ENCODE measurements around the gene CDH12.

DNA sequence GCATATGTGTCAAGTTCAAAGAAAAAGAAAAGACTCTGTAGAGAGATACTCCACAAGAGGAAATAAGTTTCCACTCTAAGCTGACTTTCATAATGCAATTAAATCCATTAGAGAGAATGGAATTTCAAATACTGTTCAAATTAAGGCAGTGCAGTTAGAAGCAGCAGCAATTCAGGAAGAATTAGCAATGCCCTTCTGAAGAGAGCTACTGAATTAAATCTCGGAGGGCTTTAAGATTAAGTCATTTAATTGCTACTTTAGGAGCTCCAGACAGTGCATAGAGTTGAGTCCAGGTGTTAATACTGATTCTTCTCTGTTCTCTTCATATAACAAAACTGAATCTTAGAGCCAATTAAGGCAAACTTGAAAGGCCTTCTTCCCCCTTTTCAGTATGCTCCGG lies 8.5 kb downstream of the CDH12 start:
- TF ChIP-seq CTCF (IDR thresholded peaks at IDR 0.05; ENCODE audit: insufficient read depth, low read length, poor library complexity, severe bottlenecking) = no peak
- TF ChIP-seq EZH2phosphoT487 (conservative IDR thresholded peaks at IDR 0.05; ENCODE audit: low read length) = no peak
